Frontal cortex (tissue), 4 donors: Measurements from ENCODE around the gene SLC38A1. TPM values are rescaled to one million over a fixed set of nuclear protein-coding genes. Genes with fewer than 3 reads are reported as not detected.
"Not testable (repeated sequence)": the region's sequence is repeated elsewhere in the genome, so short reads cannot be mapped to it uniquely, and the experiment has no call there.

Source experiments
- DNase-seq, 2 donors: peaks; one replicate each; pipeline ENCODE4 v3.0.0; 2012; ENCODE audit warnings: low spot score in 2 of 2
- FAIRE-seq: peaks from 2 replicates; lab custom pipeline; 2012; peaks lifted over from hg19 to GRCh38; lab: Jason Lieb, UNC
- total RNA-seq: library from RNA; depleted of rRNA; stranded (reverse); fragments of >200 nt; gene quantifications from one replicate; pipeline ENCODE4 v1.2.3, GENCODE V29; 2014
- donor health status: control.
- donor health status: control.
- donor health status: control.

Gene SLC38A1
- total RNA-seq, 1 donor from 2014 or later: 269 TPM

DNA sequence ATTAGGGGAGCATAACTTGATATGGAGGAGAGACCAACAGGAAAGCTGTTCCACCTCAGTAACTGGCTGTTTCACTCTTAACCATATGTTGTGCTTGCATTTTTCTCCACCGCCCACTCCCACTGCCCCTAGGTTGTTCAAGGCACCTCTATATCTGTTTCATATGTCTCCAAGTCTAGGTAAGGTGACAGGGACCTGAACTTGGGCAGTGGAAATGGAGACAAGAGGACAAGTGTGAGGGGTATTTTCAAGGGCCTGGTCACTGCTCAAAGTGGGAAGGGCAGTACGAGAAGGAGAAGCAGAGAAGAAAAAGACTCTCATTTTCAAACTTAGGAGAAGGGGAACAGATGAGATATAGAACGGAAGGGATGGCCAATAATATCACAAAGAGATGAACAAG is 3.1 kb downstream of the SLC38A1 start:
- no peak for DNase-seq
- FAIRE-seq: no peak

DNA sequence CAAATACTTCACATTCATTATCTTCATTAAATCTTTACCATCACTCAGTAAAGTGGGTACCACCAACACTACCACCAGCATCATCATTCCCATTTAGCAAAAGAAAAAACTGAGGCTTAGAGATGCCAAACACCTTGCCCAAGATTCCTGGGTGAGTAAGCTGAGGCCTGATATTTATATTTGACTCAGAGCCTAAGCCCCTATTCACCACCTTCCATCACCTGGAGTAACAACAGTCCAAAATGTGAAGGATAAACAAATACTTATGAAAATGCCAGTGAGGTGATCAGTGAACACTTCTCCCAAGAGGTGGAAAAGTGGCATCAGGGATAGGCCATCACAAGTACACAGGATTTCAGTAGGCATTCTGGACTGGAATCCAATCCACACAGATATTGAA is 3.7 kb downstream of the SLC38A1 start:
- DNase-seq (no peak), FAIRE-seq (no peak)

DNA sequence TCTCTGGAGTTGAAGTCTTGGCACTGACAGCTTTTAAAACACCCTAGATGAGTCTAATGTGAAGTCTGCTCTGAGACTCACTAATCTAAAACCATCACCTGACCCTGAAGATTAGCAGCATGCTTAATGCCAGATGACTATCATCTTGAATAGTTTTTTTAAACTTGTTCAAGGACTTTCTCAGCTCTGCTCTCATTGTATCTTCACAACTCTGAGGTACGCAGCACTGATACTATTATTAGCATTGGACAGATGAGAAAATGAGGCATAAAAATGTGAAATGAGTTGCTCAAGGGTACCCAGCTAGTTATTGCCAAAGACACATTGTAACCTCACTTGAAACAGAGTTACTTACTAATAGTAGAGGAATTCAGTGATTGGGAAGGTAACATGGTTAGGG is 4.8 kb downstream of the SLC38A1 start:
- DNase-seq (no peak), FAIRE-seq (no peak)

DNA sequence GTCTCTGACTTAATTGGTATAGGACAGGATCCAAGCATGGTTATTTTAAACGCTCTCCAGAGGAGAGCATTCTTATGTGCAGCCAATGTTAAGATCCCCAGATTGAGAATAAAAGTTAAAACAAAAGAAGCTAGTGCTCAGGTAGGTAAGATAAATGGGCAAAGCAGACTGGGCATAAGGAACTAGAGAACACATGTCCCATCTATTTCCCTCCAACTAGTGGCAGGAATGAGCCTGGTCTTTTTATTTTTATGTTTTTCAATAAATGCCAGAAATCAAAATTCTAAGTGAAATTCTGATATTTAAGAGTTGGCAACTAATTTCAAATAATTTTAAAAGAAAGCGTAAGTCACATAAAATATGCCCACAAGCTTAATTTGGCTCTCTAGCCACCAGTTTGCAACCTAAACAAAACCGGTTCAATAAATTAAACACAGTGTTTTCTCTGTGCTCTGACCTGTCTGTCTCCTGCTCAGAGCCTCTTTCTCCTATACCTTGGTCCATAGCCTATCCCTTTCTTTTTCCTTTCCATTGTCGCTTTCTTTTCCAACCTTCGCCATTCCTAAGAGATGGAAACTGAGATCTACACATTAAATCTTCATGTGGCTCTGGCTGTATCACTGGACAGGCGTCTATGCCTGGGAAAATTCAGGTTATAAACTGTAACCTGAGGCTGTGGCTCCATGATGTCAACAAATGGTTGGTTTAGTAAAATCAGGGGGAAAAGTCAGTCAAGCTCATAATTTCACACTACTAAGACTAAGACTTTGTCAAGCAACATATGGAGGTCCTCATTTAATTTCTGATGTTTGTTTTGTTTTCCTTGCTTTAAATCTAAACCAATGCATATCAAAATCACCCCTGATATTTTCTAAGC is 5.5 kb downstream of the SLC38A1 start:
- DNase-seq (no peak), FAIRE-seq (no peak)

DNA sequence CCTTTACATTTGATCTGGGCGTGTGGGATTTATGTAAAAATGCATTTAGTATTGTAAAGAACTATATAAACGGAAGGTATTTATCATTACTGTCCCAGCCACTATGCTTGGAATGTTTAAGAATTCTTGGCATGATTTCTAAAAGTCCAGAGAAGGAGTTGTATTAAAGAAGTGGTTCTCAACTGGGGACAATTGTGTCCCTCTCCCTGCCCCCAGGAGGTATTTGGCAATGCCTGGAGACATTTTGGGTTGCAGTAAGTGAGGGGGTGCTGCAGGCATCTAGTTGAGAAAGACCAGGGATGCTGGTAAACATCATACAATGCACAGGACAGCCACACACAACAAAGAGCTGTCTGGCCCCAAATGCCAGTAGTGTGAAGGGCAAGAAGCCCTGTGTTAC is 7.2 kb downstream of the SLC38A1 start:
- FAIRE-seq: no peak
- no peak for DNase-seq

DNA sequence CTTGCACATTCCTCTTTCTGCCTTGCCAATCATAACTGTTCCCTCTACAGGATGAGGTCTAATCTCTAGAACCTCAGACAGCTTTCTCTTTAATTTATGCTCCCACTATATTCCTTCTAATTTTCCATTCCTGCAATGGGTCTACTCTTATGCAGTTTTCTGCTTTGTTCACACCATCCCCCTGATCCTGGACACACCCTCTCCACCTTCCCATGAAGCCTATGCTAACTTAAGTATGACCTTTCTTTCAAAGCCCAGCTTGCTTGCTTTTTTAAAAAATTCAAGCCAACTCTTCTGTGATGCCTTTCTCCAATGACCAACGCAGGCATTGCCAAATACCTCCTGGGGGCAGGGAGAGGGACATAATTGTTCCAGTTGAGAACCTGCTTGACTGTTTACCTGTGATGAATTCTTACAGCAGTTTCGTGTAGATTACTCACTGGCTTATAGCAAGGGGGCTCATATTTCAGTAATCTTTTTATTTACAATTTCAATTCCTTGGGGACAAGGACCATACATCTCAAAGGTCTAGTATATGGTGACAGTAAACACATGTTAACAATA is 7.8 kb downstream of the SLC38A1 start:
- FAIRE-seq (no peak), DNase-seq (no peak)

DNA sequence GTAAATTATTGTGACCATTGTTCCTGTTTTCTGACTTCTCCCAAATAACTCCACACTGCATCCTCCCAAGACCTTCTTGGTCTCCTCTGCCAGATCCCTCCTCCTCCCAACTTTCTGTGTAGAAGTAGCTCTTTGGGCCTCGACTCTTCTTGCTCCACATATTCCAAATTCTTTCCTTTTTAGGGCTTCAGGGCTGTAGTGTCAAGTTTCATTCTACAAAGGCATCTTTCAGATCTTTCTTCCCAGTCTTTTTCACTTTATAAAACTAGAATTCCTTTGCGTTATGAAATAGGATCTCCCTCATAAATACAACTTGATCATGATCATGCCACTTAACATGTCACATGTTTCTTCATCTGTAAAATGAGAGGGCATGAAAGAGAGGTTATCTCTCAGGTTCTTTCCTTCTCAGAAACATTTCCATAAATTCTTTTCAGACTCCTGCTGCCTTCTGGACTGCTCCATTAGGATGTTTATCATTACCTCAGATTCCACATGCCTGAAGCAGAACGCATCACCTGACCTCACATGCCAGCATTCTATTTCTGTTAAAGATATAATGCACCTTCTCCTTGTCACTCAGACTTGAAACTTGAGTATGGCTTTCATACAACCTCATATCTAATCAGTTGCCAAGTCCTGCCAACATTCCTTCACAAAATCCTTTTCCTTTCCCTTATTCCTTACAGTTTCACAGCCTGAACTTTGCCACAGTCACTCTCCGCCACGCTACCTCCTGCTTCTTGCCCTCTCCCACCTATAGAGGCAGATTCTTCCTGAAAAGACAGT is 8.5 kb downstream of the SLC38A1 start:
- no peak for FAIRE-seq
- DNase-seq: no peak

DNA sequence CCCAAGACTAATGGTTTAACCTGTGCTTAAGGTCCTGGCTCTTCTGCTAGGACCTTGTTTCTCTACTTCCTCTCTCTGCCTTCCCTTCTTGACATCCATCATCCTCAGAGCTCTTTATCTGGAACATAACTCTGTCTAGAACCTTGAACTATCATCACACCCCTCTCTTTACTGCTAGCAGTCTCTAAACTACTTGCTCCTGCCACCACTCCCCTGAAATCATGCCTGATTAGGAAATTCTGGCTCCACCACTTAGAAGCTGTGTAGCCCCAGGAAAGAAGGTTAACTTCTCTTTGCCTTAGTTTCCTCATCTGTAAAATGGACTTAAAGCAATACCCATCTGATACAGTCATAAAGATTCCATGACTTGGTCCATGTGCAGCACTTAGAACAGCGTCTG is 9.1 kb downstream of the SLC38A1 start:
- no peak for FAIRE-seq
- no peak for DNase-seq

DNA sequence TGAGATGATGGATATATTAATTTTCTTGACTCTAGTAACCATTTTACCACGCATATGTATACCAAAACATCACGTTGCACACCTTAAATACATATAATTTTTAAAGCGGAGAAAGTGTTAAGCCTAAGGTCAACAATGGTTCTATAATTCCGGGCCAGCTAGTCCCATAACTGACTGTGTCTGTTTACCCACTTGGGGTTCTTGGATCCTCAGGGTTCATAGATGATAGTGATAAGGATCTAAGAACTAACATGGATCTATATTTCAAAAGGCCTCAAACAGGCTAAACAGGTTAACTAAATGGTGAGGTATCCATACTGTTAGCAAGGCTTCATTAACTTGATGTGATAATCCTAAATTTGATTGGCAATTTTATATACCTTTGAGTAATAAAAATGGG is 9.8 kb downstream of the SLC38A1 start:
- FAIRE-seq: no peak
- DNase-seq: no peak

DNA sequence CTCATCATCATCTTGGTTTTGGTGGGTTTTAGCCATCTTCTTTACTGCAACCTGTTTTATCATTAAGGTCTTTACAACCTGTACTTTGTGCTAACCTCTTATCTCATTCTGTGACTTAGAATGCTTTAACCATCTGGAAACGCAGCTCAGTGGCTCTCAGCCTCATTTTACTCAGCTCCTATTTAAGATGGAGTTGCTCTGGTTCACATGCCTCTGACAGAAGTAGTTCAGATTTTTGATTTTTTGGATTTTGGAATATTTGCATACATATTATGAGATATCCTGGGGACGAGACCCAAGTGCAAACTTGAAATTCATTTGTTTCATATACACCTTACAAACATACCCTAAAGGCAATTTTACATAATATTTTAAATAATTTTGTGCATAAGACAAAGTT is 10.7 kb downstream of the SLC38A1 start:
- FAIRE-seq: no peak

DNA sequence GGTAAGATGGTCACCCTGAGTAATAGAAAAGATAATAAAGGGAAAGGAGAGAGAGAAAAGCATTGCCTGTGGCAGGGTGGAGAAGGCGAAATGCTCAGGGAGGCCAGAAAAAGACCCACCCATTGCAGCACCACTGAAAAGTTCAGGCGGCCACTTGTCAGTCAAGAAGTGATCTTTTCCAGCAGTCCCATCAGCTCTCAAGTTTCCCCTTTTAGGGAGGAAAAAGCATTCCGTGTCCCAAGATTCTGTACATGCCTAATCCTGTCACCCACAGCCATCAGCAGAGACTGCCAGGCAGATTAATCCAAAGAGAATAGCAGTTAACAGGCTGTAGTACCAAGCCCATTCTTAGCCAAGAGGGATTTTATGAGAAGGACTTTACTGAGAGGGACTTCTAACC is 11.9 kb downstream of the SLC38A1 start:
- FAIRE-seq: no peak
- DNase-seq: no peak

More for the DNA sequence above, 10.7 kb downstream of the SLC38A1 start:
- no peak for DNase-seq

DNA sequence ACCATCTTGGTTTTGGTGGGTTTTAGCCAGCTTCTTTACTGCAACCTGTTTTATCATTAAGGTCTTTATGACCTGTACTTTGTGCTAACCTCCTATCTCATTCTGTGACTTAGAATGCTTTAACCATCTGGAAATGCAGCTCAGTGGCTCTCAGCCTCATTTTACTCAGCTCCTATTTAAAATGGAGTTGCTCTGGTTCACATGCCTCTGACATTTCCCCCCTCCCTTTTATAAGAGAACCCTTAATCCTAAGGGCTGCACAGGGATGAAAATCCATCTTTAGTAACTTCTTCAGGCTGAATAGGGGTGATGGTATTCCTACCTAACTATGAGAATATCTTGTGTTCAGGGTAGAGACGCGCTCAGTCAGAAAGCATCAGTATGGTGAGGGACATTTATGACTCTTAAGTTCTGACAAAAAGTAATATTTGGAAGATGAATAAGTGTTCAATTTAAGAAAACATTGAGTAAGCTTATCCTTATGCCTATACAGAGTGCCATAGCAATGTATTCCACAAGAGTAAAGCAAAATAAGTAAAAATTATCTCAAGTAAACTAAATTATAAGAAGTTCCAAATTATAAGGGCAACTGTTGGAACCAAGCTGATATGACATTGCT is 15.2 kb downstream of the SLC38A1 start:
- FAIRE-seq (no peak), DNase-seq (no peak)

DNA sequence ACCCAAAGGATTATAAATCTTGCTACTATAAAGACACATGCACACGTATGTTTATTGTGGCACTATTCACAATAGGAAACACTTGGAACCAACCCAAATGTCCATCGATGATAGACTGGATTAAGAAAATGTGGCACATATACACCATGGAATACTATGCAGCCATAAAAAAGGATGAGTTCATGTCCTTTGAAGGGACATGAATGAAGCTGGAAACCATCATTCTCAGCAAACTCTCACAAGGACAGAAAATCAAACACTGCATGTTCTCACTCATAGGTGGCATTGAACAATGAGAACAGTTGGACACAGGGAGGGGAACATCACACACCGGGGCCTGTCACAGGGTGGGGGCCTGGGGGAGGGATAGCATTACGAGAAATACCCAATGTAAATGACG is 16.8 kb downstream of the SLC38A1 start:
- not testable (repeated sequence) for DNase-seq, FAIRE-seq

DNA sequence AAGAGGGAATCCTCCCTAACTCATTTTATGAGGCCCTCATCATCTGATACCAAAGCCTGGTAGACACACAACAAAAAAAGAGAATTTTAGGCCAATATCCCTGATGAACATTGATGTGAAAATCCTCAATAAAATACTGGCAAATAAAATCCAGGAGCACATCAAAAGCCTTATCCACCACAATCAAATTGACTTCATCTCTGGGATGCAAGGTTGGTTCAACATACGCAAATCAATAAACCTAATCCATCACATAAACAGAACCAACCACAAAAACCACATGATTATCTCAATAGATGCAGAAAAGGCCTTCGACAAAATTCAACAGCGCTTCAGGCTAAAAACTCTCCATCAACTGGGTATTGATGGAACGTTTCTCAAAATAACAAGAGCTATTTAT is 18.9 kb downstream of the SLC38A1 start:
- not testable (repeated sequence) for FAIRE-seq, DNase-seq

DNA sequence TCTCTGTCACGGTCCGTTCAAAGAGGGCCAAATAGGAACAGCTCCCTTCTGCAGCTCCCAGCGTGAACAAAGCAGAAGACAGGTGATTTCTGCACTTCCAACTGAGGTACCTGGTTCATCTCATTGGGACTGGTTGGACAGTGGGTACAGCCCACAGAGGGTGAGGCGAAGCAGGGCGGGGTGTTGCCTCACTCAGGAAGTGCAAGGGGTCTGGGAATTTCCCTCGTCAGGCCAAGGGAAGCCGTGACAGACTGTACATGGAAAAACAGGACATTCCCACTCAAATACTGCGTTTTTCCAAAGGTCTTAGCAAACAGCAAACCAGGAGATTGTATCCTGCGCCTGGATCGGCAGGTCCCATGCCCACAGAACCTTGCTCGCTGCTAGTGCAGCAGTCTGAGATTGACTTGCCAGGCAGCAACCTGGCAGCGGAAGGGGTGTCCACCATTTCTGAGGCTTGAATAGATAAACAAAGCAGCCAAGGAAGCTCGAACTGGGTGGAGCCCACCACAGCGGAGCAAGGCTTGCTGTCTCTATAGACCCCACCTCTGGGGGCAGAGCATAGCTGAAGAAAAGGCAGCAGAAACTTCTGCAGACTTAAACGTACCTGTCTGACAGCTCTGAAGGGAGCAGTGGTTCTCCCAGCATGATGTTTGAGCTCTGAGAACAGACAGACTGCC is 22.7 kb downstream of the SLC38A1 start:
- no peak for FAIRE-seq
- no peak for DNase-seq

DNA sequence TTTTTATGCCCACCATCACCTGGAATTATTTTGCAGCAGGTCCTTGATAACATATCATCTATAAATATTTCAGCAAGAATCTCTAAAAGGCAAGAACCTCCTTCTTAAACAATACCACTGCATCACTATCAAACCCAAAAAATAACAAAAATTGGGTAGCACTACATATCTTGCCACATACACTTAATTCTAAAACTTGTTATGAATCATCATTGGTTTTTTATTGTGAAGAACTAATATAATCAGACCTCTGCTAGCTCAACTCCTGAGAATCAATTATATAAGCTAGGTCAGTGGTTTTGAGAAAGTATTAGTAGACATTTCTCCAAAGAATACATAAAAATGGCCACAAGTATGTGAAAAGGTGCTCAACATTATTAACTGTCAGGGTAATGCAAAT is 23.8 kb downstream of the SLC38A1 start:
- FAIRE-seq (no peak), DNase-seq (no peak)

DNA sequence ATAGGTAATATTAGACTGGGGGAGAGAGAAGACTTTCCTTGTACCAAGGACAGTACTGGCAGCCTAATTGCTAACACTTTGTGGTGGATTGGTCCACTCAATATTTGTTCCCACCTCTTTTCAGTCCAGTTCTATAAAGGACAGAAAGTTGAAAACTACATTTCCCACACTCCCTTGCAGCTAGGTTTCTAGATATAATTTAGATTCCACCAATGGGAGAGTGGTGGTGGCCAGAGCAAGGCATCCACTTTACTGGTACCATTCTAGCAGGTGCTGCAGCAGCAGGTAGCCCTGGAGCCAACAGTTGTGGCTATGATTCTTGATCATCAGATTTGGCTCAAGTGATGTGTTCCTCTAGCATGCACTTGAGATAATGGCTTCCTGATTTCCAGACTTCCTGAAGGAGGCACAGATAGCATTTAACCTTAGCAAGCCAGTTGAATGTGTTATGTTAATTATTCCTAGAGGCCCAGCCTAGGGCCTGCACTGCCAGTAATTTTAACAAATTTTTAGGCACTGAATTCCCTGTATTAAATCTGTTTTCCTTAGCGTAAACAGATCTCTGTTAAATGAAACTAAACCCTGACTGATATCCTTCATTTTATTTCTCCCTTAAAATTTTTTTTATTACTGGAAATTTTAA is 24.4 kb downstream of the SLC38A1 start:
- no peak for FAIRE-seq

DNA sequence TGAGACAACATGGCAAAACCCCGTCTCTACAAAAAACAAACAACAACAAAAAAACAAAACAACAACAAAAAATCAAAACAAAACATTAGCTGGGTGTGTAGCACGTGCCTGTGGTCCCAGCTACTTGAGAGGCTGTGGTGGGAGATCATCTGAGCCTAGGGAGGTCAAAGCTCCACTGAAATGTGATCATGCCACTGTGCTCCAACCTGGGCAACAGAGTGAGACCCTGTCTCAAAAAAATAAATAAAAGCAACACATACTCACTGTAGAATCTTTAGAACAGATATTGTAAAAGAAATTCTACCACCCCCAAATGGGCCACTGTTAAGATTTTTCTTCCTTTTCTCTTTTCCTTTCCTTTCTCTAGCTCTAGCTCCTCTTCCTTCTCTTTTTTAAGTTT is 26.3 kb downstream of the SLC38A1 start:
- FAIRE-seq (no peak), DNase-seq (no peak)

More for the DNA sequence above, 24.4 kb downstream of the SLC38A1 start:
- DNase-seq: no peak

DNA sequence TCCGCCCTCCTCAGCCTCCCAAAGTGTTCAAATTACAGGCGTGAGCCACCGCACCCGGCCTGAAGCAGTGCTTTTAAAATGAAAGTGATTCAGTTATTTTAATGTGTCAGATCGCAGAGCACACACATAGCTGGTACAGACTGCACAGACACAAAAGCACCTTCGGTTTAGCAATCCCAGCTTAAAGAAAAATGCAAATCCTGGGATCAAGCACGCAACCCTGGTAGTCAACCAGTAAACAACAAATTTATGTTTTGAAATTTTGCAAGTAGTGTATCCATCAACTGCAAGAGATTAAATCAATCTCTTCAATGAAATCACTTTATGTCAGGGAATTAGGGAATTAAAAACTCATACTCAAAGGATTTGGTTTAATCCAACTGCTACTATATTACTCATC is 28.4 kb downstream of the SLC38A1 start:
- no peak for DNase-seq
- FAIRE-seq: no peak
